Right lobe of liver (tissue), 4 donors: Measurements from ENCODE around the gene FAM3B.

Source experiments
- POLR2A ChIP-seq: fragments of 450-650 bp; IDR thresholded peaks from one replicate; pipeline ENCODE4 v1.6.1; 2017; ENCODE audit warnings: antibody characterized with exemption, mild to moderate bottlenecking
- TF ChIP-seq, protein P1 (sequence below), 4 donors: fragments of 200-600 bp in 3 of 4; fragments of 450-650 bp in 1 of 4; IDR thresholded peaks; one replicate each; pipeline versions ENCODE4 v1.5.1 to v1.8.0; 2016 to 2022; ENCODE audit warnings: antibody characterized with exemption in 4 of 4, mild to moderate bottlenecking in 2 of 4
- donor health status: DM: no; HTN: no; CAD: no.
- donor health status: DM: no; HTN: no; CAD: no.
- donor health status: DM: no; HTN: yes; CAD: no.

DNA sequence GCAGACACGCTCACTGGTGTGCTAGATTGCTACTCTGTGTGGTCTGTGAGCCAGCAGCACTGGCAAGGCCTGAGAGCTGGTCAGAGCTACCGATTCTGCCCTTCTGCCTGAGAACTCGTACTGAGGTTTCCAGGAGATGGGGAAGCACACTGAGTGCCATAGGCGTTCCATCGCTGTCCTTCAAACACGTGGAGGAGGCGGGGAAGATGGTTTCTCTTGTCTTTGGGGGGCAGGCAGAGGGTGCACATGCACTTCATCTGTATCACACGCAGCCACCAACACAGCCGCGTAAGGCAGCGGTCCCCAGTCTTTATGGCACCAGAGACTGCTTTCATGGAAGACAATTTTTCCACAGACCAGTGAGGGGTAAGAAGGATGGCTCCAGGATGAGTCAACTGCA lies 85.6 kb downstream of the FAM3B start:
- TF ChIP-seq POLR2A = no peak
- TF ChIP-seq, protein P1, sequence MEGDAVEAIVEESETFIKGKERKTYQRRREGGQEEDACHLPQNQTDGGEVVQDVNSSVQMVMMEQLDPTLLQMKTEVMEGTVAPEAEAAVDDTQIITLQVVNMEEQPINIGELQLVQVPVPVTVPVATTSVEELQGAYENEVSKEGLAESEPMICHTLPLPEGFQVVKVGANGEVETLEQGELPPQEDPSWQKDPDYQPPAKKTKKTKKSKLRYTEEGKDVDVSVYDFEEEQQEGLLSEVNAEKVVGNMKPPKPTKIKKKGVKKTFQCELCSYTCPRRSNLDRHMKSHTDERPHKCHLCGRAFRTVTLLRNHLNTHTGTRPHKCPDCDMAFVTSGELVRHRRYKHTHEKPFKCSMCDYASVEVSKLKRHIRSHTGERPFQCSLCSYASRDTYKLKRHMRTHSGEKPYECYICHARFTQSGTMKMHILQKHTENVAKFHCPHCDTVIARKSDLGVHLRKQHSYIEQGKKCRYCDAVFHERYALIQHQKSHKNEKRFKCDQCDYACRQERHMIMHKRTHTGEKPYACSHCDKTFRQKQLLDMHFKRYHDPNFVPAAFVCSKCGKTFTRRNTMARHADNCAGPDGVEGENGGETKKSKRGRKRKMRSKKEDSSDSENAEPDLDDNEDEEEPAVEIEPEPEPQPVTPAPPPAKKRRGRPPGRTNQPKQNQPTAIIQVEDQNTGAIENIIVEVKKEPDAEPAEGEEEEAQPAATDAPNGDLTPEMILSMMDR (IDR thresholded peaks at IDR 0.05) = no peak
